Ramos (cell line): Measurements from ENCODE around the gene CCL19.

Experiments
- in situ Hi-C: fragments of 300-500 bp; cut with MboI; formaldehyde crosslinking; loops from one replicate; pipeline ENCODE4 v1.14.3; 2022; ENCODE audit warnings: low sequenced_read_pairs; ENCODE audit not compliant: unreplicated experiment

CCL19 gene

GRCh38 chr9:34644766-34645314, 46.2 kb downstream of the CCL19 start:
- in situ Hi-C loops = no loop called here

- in situ Hi-C loops = no loop called here
Measured at GRCh38 chr9:34642679-34643078, 48.4 kb downstream of the CCL19 start.
